Hypothalamus (tissue), 51 donors: ENCODE results near the gene COL13A1.

Experiments used
- DNase-seq, 51 donors: peaks; one replicate each; lab custom pipeline; 2025; lab: John Stamatoyannopoulos, UW

COL13A1 gene

GRCh38 chr10:69842882-69843281 is 41.2 kb downstream of the COL13A1 start:
- DNase-seq, result no peak

DNA sequence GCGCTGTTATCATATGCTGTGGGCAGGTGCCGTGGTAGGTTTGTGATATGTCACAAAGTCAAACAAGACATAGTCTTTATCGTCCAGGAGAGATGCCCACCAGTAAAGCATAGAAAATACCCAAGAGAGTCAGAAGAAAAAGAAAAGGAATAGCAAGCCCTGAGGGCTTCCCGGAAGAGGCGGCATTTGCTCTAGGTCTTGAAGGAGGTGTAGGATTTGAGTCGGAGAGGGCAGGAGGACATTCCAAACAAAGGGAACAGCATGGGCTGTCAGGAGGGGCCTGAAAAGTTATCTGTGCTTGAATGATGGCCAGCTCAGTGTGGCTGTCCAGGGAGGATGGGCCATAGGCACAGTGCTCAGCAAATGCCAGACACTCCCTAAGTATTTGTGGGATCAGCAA is 42.2 kb downstream of the COL13A1 start:
- DNase-seq, result no peak

DNA sequence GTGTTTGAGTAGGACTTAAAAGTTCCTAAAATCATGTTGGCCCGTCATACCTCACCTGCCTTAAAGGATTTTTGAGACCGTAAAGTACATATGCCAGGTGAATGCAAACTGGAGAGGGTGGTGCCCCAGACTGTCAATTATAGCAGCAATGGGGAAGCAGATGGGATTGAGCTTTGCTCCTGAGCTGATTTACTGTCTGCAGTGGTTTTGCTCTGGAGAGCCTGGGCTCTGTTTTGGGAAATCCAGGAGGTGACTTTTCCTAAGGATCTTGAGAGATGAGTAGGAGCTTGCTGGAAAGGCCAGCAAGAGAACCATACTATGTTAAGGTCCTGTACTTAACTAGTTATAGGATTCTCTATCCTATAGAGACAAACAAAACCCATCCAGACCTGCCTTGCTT is 43.0 kb downstream of the COL13A1 start:
- DNase-seq, result no peak

DNA sequence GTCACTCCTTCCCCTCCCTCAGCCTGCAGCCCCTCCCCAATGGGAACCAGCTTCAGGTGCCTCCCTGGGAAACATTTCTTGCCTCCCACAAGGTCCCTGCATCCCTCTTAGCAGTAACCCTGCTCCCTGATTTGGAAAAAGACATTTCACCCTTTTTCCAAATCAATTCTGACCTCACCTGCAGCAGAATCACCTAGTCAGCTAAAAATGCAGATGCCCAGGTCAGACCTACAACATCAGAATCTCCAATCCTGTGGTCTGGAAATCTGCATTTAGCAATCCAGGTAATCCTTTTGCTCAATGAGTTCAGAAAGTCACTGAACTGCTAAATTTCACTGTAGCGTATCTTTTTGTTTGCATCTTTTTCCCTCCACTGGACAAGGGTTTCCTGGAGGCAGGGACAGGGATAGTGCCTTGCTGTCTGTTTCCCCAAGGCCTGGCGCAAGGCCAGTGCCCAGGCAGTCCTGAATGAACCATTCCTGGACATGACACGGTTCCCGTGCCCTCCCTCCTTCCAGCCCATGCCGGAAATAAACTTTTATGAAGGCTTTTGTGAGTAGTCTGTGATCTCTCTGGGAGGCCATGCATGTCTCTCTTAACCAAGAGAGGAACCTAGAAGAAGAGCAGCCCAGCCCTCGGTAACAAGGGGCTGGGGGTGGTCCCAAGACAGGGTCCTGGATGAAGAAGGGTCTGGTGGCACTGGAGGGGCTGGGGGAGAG is 44.0 kb downstream of the COL13A1 start:
- DNase-seq, result peak in 7 of 51 donors; percentile 2 to 22 (median 7)

DNA sequence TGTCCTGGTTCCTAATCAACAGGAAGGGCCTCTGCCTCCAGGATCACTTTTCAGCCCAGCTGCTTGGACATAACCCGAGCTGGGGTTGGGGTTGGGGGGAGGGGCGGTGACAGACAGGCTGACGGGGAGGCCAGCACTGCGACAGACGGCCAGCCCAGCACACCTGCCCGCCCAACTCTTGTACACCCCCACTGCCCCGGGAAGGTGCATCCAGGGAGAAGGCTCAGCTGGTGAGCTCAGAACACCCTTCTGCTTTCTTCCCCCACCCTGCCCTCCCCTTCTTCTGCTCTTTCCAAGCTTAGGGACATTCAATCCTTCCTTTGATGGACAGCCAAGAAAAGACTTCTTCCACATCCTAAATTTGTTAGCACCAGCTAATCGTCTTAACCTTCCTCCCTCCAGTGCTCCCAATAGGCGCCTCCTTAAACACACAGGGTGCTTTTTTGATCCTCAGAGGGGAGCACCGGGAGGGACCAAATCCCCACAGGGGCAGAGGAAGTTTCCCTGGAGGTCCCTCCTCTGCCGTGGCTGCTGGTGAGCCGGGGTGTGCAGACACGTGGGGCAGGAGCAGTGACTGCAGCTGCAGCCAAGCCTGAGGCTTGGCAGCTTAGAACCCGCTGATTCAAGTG is 44.7 kb downstream of the COL13A1 start:
- peak in 4 of 51 donors; percentile 4 to 20 (median 7) for DNase-seq

- DNase-seq, result no peak
These were observed 45.8 kb downstream of the COL13A1 start for GRCh38 chr10:69847458-69847857.

GRCh38 chr10:69847883-69848282 is 46.2 kb downstream of the COL13A1 start:
- DNase-seq, result no peak

DNA sequence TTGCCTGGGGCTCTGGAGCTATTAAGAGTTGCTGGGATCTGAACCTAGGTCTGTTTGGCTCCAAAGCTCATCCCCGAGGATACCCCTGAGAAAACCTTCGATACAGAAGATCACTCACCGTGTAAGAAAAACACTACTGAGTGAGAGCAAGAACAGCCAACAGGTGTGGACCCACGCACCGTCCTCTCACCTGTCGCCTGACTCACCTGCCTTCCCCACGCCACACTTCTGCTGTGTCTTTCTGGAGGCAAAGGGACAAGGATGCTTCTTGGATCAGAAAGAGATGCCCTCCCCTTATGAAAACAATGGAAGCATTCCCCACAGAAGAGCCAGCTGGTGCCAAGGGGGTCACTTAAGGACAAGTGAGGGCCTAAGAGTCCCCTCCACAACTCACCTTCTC is 46.7 kb downstream of the COL13A1 start:
- no peak for DNase-seq

- DNase-seq, result no peak
These were observed 48.1 kb downstream of the COL13A1 start for GRCh38 chr10:69849825-69850224.

DNA sequence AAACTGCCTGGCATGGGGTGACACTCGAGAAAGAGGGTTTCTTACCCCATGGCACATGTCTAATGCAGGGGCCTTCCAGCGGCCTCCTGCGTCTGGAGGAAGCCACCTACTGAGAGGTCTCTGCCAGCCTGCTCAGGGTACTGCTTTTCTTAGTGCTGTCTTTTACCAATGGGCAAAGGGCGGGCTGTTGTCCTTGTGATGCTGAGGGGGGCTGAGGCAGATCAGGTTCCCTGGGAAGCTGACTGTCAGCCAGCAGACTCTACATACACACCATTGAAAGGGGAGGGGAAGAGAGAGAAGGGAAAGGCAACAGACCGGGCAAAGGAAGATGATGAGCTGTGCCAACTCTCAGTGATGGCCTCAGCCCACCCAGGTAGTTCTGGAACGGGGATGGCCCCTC is 48.7 kb downstream of the COL13A1 start:
- no peak for DNase-seq

GRCh38 chr10:69851306-69851705 is 49.6 kb downstream of the COL13A1 start:
- no peak for DNase-seq

DNA sequence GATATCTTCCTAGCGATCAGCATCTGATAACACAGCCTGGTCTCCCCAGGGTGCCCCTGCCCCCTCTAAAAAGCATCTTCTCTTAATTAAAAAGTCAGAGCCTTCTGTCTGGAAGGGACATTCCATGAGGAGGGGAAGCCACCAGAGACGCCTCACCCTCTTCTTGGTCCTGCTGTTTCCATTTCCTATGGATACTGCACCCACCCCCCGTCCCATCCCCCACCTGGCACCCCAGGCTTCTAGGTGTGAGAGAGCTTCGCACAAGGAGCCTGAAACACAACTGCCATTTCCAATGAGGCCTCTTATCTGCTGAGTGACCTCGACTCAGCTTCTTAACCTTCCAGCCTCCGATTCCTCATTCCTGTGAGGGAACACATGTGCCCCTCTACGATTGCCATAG is 51.4 kb downstream of the COL13A1 start:
- no peak for DNase-seq

- DNase-seq, result no peak
These were observed 53.0 kb downstream of the COL13A1 start for GRCh38 chr10:69854511-69855345.

DNA sequence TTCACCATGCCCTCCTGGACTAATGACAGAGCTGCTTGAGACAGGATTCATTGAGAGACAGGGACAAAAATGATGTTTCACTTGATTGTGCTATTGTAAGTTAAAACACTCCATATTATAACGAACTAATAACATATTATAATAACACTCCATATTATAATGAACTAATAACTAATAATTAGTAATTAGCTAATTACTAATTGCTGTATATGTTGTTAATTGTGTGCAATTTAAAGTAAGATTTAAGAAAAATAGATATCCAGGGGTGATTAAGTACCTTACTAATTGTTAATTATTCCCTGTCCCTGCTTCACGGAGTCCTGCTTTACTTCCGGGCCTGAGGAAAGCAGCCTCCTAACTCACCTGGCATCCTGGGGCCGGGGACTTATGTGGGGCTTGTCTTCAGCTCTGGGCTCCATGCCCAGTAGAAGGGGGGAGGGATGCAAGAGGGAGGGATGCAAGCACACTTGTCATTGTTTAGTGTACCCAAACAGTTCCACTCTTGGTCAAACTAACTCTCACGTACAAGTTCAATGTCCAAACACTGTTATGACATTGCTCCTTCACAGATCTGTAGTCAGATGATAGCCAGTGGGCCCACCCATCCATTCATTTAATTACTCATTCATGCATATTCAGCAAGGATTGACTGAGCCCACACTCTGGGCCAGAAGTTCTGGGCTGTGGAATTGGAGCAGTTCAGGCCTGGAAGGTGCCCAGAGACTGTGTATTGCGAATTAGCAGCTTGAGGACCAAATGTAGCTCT is 53.8 kb downstream of the COL13A1 start:
- DNase-seq, result peak in 18 of 51 donors; percentile 2 to 45 (median 22)

DNA sequence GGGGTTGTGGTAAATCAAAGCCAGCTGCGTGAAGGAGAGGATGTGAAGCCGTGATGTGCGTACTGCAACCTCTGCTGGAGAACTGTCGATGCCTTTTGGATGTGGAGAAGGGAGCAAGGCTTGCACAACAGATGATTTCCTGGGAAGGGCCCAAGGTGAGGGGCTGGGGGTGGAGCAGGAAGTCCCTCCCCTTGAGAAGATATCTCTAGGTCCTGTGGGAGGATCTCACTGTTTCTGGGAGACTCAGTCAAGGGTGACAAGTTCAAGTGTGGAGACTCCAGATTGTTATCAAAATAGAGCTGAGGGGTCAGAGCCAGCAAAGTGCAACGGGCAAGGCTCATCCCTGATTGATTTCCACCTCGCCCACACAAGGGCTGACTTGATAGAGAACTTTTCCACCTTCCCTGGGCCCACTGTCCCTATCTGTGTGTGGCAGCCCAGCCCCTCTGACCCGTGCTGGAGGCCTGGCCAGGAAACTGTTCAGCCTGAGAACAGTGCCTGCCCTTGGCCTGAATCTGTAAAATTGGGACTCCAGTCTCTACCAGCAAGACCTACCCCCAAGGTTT is 55.0 kb downstream of the COL13A1 start:
- DNase-seq, result no peak

GRCh38 chr10:69858201-69858600 is 56.5 kb downstream of the COL13A1 start:
- DNase-seq, result no peak

GRCh38 chr10:69860271-69860670 is 58.6 kb downstream of the COL13A1 start:
- DNase-seq, result no peak

DNA sequence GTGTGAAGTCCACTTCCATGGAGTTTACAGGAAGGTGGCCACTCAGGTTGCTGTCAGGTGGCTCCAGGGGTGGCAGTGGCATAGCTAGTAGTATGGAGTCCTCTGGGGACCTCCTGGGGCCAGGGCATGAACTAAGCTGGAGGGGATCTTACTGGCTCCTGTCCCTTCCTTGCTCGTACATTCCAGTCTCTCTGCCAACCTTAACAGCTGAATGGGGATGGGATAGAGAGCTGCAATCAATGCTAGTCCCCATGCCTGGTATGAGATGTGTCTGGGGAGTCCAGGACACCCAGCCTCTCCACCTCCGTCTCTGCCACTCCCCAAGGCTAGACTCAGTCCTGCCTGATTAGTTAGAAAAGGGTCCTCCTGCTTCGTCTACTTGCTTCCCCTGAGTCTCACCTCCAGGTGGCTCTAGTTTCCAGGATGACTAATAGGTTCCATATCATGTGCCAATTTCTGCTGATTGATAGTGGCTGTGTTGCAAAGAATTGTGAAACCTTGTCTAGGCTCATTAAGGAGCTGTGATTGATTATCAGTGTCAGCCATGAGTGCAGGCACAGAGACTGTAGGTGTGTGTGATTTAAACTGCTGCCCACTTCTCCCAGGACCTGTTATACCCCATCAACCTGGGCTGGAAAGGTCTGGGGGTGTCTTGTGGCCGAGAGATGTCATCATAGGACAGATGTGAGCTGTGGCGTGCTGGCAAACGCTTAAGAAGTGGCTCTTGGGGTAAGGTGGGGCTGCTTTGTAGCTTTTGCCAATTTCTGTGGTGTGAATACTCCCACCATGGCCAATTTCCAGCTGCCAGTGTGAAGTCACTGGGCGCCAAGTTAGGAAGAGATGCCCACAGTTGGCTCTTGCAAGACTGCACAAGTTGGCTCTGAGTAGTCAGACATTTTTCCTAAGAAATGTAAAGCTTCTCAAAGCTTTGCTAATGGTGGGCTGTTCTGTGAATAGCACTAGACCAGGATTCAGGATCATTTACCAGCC is 59.8 kb downstream of the COL13A1 start:
- DNase-seq, result no peak

GRCh38 chr10:69862882-69863530 is 61.3 kb downstream of the COL13A1 start:
- no peak for DNase-seq
